SIG-M5 (cell line): ENCODE data around the gene ATXN1.
"Not testable (repeated sequence)": the region's sequence is repeated elsewhere in the genome, so short reads cannot be mapped to it uniquely, and the experiment has no call there.

Source experiments
- DNase-seq: peaks from one replicate; lab custom pipeline; 2025; lab: John Stamatoyannopoulos, UW

The ATXN1 gene

DNA sequence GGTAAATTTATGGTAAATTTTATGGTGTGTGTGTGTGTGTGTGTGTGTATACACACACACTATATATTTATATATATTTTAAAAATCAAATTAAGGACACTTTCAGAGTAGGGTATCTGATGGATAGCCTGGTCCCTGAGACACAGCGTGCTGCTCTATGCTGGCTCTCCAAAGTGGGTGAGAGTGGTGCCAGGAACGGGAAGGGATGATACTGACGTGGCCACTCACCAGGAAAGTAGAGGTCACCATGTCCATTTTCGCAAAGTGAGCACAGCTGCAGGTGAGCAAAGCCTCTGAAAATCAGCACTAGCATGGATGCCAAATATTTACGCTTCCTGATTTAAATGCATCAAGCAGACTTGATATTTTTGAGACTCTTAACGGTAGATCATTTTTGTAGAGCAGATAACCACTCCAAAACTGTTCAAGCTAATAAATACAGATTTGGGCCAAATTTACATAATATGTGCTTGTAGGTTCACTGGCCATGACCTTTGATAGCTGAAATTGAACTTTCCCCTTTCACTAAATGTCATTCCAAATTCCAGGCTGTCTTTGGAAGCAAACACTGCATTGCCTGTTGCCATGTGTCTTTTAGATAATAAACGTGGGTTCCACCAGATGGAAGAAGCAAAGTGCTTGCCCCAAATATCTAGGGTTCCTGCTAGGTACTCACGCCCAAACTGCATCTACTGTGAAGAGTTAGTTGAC lies 116.6 kb downstream of the ATXN1 start:
- DNase-seq: no peak

DNA sequence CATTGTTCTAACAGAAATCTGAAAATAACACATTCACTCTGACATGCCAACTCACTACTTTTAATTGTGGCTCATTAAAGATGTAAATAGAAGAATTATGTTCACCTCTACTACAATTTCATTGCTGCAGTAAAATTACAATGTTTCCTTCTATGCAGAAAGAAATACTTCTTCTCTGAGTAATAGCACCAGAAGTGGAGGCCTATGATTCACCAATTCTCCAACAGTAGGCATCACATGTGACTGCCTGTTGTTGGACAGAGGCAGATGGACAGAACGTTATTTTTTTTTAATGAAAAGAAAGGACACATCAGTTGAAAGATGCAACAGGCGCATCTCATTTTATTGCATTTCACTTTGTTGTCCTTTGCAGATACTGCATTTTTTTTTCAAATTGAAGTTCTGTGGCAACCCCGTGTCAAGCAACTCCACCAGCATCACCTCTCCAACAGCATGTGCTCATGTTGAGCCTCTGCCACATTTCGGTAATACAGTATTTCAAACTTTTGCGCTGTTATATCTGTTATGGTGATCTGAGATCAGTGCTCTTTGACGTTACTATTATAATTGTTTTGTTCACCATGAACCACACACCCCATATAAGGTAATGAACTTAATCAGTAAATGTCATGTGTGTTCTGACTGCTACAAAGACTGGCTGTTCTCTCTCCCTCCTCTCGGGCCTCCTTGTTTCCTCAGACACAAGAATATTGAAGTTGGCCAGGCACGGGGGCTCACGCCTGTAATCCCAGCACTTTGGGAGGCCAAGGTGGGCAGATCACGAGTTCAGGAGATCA lies 121.4 kb downstream of the ATXN1 start:
- DNase-seq: no peak

DNA sequence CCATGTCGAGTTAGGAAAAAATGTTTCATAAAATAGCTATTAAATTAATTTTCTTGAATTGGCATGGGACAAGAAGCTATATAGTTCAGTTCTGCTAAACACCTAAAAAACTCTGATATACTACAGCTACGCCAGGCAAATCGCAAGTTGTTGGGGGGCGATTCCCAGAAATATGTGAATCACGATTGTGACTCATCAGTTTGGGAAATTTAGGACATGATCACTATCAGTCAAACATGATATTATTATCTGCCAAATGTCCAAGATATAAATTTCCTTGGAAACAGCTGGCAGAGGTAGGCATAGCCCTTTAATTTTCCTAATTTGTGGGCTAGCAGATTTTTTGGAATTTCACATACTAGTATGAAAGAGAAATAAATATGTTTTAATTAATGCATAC lies 123.6 kb downstream of the ATXN1 start:
- DNase-seq: no peak

DNA sequence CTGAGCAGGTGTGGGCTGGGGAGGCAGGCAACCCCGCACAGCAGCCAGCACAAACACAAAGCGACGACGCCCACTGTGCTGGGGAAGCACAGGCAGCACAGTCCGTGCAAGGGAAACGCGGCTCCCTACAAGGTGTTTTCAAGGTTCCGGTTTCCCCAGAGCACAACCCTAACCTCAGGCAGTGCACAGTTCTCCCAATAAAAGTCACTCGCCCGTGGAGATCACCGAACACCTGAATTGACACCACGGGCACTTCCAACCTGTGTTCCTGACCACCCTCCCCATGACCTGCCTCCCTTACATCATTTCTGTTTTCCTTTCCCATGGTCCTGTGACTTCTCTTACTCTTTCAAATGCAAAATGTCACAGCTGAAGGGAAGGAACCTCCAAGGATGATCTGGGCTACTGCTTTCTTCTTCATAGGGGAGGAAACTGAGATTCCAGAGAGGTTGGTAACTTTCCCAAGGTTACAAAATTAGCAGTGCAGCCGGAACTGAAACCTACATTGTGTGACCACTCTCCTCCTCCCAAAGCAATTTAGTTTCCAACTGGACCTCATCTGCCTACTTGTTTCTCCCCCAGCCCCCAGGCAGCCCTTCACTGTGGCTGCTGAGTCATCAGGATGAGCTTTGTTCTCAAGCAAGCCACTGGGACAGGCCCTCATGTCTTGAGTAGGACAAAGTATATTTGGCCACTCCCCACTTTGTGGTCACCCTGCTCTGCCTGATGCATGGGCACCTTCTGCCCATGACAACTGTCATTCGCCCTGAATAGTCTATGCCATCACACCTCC lies 125.3 kb downstream of the ATXN1 start:
- DNase-seq: no peak

DNA sequence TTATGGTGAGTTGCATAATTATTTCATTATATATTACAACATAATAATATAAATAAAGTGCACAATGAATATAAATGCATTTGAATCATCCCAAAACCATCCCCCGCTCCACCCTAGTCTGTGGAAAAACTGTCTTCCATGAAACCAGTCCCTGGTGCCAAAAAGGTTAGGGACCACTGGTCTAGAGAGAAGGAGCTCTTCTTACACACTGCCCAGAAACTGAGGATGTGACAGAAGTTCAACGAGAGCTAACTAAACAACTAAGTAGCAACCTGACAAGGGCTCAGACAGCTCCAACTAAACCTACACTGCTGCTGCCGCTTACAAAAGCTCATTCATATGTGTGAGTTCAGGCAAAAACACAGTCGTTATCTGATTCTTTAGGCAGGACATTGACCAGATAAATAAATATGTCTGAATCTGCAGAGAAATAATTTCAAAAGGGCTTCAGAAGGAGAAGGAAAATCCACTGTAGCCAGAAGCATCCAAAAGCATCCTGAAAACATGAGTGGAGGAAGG lies 125.9 kb downstream of the ATXN1 start:
- DNase-seq: no peak

DNA sequence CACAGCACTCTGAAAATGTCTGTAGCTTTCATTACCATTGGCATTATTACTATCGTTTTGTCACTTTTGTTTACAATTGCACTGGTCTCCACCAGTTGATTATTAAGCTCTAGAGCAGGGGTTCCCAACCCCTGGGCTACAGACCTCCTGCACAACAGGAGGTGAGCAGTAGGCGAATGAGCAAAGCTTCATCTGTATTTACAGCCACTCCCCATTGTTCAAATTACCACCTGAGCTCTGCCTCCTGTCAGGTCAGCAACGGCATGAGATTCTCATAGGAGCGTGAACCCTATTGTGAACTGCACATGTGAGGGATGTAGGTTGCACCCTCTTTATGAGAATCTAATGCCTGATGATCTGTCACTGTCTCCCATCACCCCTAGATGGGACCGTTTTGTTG lies 126.4 kb downstream of the ATXN1 start:
- no peak for DNase-seq

DNA sequence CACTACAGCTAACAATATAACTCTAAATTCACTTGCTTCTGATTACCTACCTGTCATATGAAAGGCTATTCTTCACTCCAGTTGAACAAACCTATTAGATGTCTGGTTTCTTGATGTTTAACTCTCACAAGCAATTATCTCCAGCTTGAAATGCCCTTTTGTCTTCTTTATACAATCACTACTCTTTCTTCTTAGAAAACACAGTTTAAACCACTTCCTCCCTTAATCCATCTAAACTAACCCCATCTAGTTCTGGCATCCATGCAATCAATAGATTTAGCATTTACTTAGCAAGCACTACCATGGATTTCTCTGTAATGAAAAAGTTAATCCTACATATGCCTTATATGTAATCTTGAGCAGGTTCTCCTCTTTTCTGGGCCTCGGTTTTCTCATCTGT lies 127.3 kb downstream of the ATXN1 start:
- no peak for DNase-seq

DNA sequence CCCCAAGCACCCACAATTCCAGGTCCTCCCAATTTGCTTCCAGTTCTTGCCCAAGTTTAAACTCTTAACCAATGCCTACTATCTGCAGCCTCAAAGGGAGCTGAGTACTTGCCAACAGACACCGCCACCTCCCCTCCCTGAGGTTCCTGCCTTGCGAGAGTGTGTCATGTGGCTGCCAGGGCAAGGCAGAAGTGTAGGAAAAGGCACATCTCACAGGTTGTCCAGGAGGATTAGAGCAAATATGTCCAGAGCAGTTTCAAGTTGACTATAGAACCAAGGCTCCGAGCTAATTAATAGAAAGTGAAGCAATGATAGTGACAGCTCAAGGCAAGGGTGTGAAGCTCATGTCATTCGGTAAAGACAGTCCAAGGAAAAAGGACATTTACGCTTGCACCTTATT lies 127.8 kb downstream of the ATXN1 start:
- no peak for DNase-seq

DNA sequence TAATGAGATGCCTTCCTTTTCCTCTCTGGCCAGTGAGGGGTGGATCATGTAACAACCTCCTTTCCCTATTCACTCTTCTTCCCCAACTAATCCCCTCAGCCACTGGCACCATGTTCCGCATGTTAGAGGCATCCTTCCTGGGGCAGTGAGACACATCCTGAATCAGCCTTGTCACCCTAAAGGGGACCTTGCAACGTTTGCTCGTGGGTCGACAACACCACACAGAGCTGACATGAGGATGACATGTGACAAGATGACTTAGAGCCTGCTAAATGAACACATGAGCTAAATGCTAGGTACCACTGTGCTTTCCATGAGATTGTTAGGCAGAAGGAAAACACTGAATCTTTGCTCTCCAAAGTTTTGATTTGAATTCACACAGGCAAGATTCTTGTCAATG lies 129.2 kb downstream of the ATXN1 start:
- no peak for DNase-seq

DNA sequence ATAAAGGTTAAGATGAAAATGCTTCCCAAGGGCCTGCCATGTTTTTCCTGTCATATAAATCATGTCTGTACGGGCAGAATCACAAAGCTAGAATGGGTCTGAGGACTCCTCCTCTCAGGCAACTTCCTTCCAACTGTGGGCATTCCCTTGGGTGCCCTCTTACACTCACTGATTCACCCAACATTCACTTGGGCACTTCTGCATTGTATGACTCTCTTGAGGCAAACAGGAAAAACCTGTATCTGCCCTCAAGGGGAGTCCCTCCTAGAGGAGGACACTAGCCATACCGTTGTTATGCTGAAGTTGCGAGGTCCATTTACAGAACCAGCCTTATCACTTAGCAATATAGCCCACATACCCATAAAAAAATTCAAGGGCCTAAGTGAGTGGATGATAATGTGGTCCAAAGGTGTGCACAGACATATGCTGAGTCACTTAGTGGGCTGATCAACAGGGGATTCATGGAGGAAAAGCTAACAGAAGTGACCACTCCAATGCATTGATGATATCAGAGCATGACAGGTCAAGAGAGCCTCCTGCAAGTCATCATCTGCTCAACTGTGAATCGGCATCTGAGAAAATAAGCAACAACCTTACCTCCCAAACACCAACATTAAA lies 131.1 kb downstream of the ATXN1 start:
- DNase-seq: no peak

DNA sequence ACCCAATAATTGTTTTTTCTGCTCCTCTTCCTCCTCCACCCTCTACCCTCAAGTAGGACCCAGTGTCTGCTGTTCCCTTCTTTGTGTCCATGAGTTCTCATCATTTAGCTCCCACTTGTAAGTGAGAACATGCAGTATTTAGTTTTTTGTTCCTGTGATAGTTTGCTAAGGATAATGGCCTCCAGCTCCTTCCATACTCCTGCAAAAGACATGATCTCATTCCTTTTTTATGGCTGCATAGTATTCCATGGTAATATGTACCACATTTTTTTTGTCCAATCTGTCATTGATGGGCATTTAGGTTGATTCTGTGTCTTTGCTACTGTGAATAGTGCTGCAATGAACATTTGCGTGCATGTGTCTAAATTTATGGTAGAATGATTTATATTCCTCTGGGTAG lies 132.7 kb downstream of the ATXN1 start:
- DNase-seq: not testable (repeated sequence)

DNA sequence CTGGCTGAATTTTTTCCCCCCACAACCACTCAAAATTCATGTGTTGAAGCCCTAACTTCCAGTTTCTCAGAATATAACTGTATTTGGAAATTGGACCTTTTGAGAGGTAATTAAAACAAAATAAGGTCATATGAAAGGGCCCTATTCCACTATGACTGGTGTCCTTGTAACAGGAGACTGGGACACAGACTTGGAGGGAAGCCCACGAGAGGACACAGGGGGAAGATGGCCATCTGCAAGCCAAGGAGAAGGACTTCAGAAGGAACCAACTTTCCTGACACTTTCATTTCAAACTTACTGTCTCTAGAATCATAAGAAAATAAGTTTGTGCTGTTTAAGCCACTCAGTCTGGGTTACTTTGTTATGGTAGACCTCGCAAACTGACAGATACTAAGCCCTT lies 134.6 kb downstream of the ATXN1 start:
- DNase-seq: no peak

DNA sequence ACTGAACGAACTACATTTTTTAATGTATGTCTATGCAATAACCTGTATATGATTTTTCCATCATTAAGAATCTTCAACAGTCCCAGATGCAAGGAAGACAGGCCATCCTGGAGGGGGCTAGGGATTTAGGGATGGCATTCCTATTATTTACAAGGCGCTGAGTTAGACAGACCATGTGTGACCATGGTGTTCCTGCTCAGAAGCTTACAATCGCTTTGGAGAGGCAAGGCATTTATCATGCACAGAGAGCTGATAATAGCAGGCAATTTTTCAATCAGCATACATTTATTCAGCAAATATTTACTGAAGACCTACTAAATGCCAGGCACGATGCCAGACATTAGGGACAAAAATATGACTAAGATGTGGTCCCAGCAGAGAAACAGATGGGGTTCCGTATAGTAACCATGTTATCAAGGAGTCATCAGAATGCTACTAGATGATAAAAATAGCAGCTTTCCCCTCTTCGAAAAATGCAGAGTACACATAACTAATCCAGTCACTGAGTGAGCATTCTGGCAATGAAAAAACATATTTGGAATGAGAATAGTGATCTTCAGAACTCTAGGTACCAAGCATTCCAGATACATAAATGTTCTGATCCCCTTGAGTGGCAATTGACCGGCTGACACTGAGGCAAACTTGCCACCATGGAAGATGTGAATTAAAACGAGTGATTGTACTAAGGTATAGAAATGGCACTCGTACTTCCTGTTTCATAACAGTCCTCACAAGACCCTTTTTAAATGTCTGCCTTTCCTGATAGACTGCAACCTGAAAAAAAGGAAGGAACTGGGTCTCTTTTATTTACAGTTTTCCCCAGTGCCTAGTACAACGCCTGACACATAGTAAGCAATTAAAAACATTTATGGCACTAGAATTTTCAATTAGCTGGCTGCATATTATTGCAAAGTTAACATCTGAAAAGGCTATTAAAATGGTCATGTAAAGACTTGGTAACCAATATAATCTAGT lies 135.7 kb downstream of the ATXN1 start:
- DNase-seq: no peak

DNA sequence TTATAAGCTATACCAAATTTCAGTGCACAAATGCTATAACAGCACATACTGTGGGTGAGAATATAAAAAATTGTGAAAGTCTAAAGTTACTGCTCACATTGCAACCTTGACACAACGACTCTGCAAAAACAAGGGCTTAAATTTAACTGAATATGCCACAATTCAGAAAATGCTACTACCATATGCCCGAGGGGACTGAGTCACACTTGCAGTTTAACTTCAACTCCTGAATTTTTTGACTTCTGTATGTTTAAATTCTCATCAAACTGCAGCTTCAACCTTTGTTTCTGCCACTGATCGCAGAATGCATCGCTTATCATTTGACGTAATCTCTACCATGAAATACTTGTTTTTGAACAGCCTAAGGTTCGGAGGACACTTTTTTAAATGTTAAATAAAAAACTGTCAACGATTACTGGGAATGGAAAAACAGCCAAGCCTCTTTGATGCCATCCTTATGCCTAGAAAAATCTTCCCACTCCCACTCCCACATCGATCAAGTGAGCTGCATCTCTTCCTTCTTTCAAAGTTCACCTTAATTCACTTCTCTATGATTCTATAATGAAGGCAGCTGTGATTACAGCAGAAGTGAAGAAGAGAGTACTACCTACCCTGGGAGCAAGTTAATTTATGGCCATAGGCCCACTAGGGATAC lies 136.5 kb downstream of the ATXN1 start:
- DNase-seq: no peak

DNA sequence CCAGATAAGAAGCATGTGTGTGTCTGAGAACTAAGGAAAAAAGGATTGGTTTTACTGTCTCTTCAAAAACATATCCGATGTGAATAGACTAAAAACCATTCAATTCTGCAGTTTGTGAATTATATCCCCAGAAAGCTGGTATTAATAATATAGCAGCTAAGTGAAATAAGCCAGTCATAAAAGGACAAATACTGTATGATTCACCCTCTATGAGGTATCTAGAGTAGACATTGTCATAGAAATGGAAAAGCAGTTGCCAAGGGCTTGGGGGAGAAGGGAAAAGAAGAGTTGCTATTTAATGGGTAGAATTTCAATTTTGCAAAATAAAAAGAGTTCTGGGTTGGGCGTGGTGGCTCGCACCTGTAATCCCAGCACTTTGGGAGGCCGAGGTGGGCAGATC lies 137.5 kb downstream of the ATXN1 start:
- no peak for DNase-seq

DNA sequence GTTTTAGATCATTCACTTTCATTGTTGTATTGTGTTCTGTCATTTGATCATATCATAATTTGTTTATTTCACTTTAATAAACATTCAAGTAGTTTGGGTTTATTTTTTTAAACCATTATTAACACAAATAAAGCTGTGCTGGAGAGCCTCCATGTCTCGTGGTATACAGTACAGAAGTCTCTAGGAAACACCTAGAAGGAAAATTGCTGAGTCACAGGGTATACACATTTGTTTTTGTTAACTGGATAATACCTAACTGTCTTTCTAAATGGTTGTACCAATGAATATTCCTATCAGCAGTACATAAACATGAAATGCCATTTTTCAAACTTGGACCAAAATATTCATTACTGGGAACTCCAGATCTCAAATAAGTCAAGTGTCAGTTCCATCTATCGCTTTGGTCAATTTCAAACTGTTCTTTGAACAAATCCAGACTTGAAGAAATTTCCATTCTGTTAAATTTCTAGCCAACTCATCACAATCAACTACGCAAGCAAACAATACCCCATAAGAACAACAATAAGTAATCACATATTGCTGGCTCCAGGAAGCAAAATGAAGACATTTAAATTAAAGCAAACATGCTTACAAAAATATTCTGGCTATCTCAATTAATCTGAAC lies 138.1 kb downstream of the ATXN1 start:
- no peak for DNase-seq

DNA sequence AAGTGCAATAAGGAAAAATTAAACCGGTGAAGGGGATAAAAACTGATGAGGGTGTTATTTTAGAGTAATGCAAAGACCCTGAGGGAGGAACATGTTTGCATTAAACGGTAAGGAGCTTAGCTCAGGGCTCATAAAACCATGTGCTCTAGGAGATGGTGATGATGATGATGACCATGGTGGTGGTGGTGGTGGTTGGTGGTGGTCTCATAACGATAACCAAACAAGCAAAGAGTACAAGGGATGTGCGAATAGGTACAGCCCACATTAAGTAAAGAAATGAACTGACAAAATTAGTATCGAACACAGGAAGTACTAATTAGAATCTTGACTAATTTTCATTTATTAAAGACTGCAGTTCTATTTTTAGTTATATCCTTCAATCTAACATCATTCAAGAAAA lies 139.1 kb downstream of the ATXN1 start:
- no peak for DNase-seq

DNA sequence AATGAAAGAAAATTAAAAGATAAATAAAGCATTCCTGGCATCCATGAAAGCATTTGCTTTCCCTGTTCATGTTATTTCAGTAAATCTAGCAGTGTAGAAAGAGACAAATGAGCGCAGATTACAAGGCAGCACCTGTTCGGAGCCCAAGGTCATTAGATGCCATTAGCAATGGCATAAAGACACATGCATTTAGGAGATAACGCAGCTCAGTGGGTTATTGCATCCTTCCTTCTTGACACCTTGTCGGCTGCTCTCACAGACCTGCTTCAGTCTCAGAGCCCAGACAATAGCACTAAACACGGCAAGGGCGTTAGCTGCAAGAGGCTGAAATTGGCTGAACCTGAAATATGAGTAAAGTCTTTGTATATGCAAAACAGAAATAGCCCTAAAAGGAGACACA lies 140.3 kb downstream of the ATXN1 start:
- DNase-seq: no peak

DNA sequence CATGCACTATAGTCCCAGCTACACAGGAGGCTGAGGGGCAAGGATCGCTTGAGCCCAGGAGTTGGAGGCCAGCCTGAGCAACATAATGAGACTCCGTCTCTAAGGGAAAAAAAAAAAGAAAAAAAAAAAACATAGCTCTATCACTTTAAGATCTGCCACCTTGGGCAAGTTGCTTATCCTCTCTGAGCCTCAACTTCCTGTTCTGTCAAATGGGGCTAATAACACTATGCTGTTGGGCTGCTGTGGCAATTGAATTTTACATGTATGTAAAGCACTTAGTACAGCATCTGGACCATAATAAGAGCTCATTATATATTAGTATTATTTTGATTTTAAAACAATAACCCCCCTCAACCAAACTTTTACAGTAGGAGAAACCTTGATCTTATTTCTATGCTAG lies 141.5 kb downstream of the ATXN1 start:
- DNase-seq: no peak

DNA sequence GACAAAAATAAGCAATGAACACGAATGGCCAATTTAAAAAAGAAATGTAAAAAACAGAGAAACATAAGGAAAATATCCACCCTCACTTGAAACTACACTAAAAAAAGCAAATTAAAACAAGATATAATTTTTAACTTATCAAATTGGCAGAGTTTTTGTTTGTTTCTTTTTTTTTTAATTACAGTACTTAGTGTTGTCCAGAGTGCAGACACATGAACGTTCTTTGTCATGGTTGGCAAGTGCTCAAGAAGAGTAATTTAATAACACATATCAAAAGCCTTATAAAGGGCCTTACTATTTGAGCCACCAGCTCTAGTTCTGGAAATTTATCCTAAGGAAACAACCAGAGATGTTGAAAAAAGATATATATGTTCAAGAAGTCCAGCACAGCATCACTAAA lies 142.3 kb downstream of the ATXN1 start:
- no peak for DNase-seq
